OCI-LY7 (cell line): Measurements from ENCODE around the gene PCGF3. TPM values are rescaled to one million over a fixed set of nuclear protein-coding genes. Genes with fewer than 3 reads are reported as not detected.

ENCODE experiments used
- BruUV-seq: library from RNA; stranded (reverse); fragments of 400-500 nt; replicated peaks from 2 replicates; lab custom pipeline; 2021; lab: Mats Ljungman, UMichigan
- CTCF ChIA-PET: fragments of 300-600 bp; sonication (Branson Sonifier 250); formaldehyde crosslinking; loops from one replicate; lab custom pipeline; 2022; ENCODE audit warnings: antibody characterized with exemption; ENCODE audit not compliant: unreplicated experiment; lab: Charles Lee
- POLR2A ChIA-PET: fragments of 300-600 bp; sonication (Branson Sonifier 250); formaldehyde crosslinking; loops from one replicate; lab custom pipeline; 2022; ENCODE audit warnings: antibody characterized with exemption; lab: Charles Lee
- DNase-seq: peaks from one replicate; pipeline ENCODE4 v3.0.0-alpha.2; 2015; ENCODE audit warnings: low spot score
- H2AFZ ChIP-seq: fragments of 200-600 bp; sonication (generic), shearing (Covaris generic); 2 replicates; pipeline ENCODE4 v1.6.1; 2014; ENCODE audit warnings: mild to moderate bottlenecking, antibody characterized with exemption, low read length, moderate library complexity
- H3K27ac ChIP-seq: fragments of 200-600 bp; sonication (generic); 2 replicates; pipeline ENCODE4 v1.5.1; 2014; ENCODE audit warnings: mixed run types, low read depth, mild to moderate bottlenecking, moderate library complexity, low read length, inconsistent platforms; ENCODE audit not compliant: poor library complexity, severe bottlenecking
- H3K36me3 ChIP-seq: fragments of 200-600 bp; sonication (generic); 2 replicates; pipeline ENCODE4 v1.6.1; 2014; ENCODE audit warnings: mild to moderate bottlenecking, antibody characterized with exemption, low read length, moderate library complexity, mixed read lengths; ENCODE audit not compliant: insufficient read depth
- H3K4me1 ChIP-seq: fragments of 200-600 bp; sonication (generic); 2 replicates; pipeline ENCODE4 v1.5.1; 2014; ENCODE audit warnings: mild to moderate bottlenecking, low read length; ENCODE audit not compliant: insufficient read depth, poor library complexity, severe bottlenecking
- H3K4me2 ChIP-seq: fragments of 200-600 bp; sonication (generic); 2 replicates; pipeline ENCODE4 v1.6.1; 2014; ENCODE audit warnings: mild to moderate bottlenecking, low read length
- H3K4me3 ChIP-seq: fragments of 200-600 bp; sonication (generic); 2 replicates; pipeline ENCODE4 v1.5.1; 2014; ENCODE audit warnings: mild to moderate bottlenecking, low read depth, low read length; ENCODE audit not compliant: poor library complexity, severe bottlenecking
- H3K79me2 ChIP-seq: fragments of 200-600 bp; sonication (generic); 2 replicates; pipeline ENCODE4 v1.6.1; 2016; ENCODE audit warnings: low read depth, mild to moderate bottlenecking, low read length, moderate library complexity, mixed read lengths; ENCODE audit not compliant: insufficient read depth
- H3K9me2 ChIP-seq: fragments of 200-600 bp; sonication (generic); 2 replicates; pipeline ENCODE4 v1.6.1; 2016; ENCODE audit warnings: mild to moderate bottlenecking, low read length, mixed read lengths; ENCODE audit not compliant: insufficient read depth
- H3K9me3 ChIP-seq: fragments of 200-600 bp; sonication (generic); 2 replicates; pipeline ENCODE4 v1.6.1; 2014; ENCODE audit warnings: mild to moderate bottlenecking, mixed run types, low read length, mixed read lengths
- H4K20me1 ChIP-seq: fragments of 200-600 bp; sonication (generic); 2 replicates; pipeline ENCODE4 v1.6.1; 2014; ENCODE audit warnings: mild to moderate bottlenecking, antibody characterized with exemption, low read length, moderate library complexity, mixed read lengths; ENCODE audit not compliant: insufficient read depth
- EZH2phosphoT487 ChIP-seq: fragments of 200-600 bp; sonication (generic); IDR thresholded peaks from 2 replicates; pipeline ENCODE4 v1.6.1; 2018; ENCODE audit warnings: low read depth, borderline replicate concordance, mild to moderate bottlenecking, mixed run types, antibody characterized with exemption, low read length, moderate library complexity, mixed read lengths
- intact Hi-C: fragments of 100-400 bp; cut with micrococcal nuclease; formaldehyde crosslinking; loops from one replicate; pipeline ENCODE4 v1.10.0; 2022; ENCODE audit not compliant: unreplicated experiment
- total RNA-seq, 2 experiments: library from RNA; depleted of rRNA in 1 of 2; stranded (reverse); fragments of >200 nt in 1 of 2; shearing (Covaris generic) in 1 of 2; gene quantifications; 2 replicates each; pipeline ENCODE4 v1.2.3, GENCODE V29; 2014 to 2022
- TF ChIP-seq, protein P1 (sequence below): fragments of 200-600 bp; sonication (generic); conservative IDR thresholded peaks from 2 replicates; pipeline ENCODE4 v1.5.1; 2014; ENCODE audit warnings: mild to moderate bottlenecking, antibody characterized with exemption, low read length, moderate library complexity, mixed read lengths

The PCGF3 gene
- total RNA-seq, 2 experiments from 2014 or later: 33.8 to 50.2 TPM

DNA sequence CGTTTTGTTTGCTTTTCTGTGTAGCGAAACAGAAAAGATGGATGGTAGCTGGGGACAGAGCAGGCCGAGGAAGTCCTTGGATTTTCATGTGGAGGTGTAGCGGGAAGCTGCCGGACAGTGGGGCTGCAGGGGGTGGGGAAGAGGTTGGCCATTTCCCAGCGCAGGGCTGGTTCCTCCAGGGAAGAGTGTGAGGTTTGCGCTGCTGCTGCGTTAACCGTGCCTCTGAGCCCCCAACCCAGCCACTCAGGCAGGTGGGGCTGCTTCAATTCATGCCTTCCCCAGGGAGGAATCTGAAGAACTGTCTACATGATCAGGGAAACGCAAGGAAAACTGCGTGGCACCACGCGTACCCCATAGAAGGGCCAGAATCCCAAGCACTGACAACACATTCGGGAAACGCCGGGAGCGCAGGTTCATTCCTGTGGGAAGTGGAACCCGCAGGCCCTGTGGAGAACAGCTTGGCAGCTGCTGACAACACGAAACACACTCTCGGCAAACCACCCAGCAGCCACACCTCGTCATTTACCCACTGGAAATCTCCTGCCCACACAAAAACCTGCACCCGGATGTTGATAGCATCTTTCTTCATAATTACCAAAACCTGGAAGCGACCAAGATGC, 57.7 kb downstream of the PCGF3 start:
- BruUV-seq: no TSS peak

DNA sequence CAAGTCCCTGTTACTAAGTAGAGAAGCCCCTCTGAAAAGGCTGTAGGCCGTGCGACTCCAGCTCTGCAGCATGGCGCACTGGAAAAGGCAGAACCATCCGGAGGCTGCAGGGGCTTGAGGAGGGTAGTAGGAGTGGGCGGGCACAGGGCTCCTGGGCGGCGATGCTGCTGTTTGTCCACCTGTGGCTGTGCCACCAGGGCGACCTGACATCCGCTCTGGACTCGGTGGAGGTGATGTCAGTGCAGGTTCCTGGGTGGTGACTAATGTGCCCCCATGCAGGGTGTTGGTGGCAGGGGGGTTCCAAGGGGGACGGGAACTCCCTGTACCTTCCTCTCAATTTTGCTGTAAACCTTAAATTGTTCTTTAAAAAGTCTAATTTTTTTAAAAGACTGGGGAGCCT, 58.3 kb downstream of the PCGF3 start:
- ChIA-PET POLR2A (no interaction called here), CTCF (no interaction called here)
- Histone ChIP-seq H3K9me2 (no peaks in the 10 kb centered on the region), H3K9me3 (no peaks in the 10 kb centered on the region), H3K79me2 (peaks cover 8% of the 10 kb centered on the region; the same call in 1 of the 2 replicates), H2AFZ (no peak overlapping the region), H3K27ac (no peak overlapping the region), H3K4me2 (no peak overlapping the region), H4K20me1 (no peaks in the 10 kb centered on the region), H3K36me3 (peaks cover 80% of the 10 kb centered on the region), H3K4me3 (no peak overlapping the region), H3K4me1 (no peaks in the 10 kb centered on the region)
- no TSS peak for BruUV-seq
- DNase-seq: no peak
- intact Hi-C loops: no loop called here
- TF ChIP-seq EZH2phosphoT487: no peak
- TF ChIP-seq, protein P1, sequence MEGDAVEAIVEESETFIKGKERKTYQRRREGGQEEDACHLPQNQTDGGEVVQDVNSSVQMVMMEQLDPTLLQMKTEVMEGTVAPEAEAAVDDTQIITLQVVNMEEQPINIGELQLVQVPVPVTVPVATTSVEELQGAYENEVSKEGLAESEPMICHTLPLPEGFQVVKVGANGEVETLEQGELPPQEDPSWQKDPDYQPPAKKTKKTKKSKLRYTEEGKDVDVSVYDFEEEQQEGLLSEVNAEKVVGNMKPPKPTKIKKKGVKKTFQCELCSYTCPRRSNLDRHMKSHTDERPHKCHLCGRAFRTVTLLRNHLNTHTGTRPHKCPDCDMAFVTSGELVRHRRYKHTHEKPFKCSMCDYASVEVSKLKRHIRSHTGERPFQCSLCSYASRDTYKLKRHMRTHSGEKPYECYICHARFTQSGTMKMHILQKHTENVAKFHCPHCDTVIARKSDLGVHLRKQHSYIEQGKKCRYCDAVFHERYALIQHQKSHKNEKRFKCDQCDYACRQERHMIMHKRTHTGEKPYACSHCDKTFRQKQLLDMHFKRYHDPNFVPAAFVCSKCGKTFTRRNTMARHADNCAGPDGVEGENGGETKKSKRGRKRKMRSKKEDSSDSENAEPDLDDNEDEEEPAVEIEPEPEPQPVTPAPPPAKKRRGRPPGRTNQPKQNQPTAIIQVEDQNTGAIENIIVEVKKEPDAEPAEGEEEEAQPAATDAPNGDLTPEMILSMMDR: no peak

More for the DNA sequence above, 57.7 kb downstream of the PCGF3 start:
- no peak overlapping the region for H3K4me3 ChIP-seq
- no peaks in the 10 kb centered on the region for H3K9me3 ChIP-seq
- POLR2A ChIA-PET: no interaction called here
- no peaks in the 10 kb centered on the region for H4K20me1 ChIP-seq
- H2AFZ ChIP-seq: no peak overlapping the region
- H3K36me3 ChIP-seq: peaks cover 76% of the 10 kb centered on the region
- DNase-seq: no peak
- H3K4me1 ChIP-seq: no peaks in the 10 kb centered on the region
- H3K79me2 ChIP-seq: peaks cover 1% of the 10 kb centered on the region; the same call in 1 of the 2 replicates
- CTCF ChIA-PET: no interaction called here
- no peak overlapping the region for H3K4me2 ChIP-seq
- intact Hi-C loops: no loop called here
- no peaks in the 10 kb centered on the region for H3K9me2 ChIP-seq
- TF ChIP-seq, protein P1: no peak
- TF ChIP-seq EZH2phosphoT487: no peak
- no peak overlapping the region for H3K27ac ChIP-seq

DNA sequence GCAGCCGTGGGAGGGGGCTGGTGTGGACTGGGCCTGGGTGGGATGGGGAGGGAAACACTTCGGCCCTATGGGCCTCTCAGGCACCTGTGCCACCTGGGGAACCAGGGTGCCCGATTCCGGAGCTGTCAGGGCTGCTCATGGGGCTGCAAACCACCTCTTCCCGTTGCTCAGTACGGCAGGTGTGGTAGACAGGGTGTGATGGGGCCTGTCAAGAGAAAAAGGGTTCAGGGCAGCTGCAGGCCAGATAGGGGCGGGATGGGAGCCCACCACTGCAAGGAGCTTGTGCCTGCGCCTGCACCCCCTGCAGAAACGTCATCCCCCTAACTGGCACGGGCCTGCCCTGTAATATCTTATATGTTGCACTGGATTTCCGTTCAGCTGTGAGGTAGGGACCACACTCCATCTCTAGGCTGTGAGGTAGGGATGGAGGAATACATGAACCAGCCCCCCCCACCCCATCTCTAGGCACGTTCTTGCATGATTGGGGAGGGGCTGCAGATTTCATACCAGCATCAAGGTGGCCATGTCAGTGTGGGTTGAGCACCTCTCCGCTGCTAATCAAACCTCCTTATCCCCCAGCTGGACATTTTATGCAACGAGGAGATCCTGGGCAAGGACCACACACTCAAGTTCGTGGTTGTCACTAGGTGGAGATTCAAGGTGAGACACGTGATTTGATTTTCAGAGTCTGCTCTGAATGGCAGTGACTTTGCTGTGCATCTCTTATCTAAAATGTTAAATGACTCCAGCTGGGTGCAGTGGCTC, 59.0 kb downstream of the PCGF3 start:
- DNase-seq: no peak
- POLR2A ChIA-PET: no interaction called here
- H3K4me3 ChIP-seq: no peak overlapping the region
- no peak for TF ChIP-seq EZH2phosphoT487
- TF ChIP-seq, protein P1: no peak
- H4K20me1 ChIP-seq: no peaks in the 10 kb centered on the region
- H2AFZ ChIP-seq: no peak overlapping the region
- peaks cover 12% of the 10 kb centered on the region; the same call in 1 of the 2 replicates for H3K79me2 ChIP-seq
- CTCF ChIA-PET: no interaction called here
- H3K4me1 ChIP-seq: no peaks in the 10 kb centered on the region
- peaks cover 87% of the 10 kb centered on the region for H3K36me3 ChIP-seq
- no peak overlapping the region for H3K4me2 ChIP-seq
- no peaks in the 10 kb centered on the region for H3K9me2 ChIP-seq
- BruUV-seq: no TSS peak
- no peaks in the 10 kb centered on the region for H3K9me3 ChIP-seq
- H3K27ac ChIP-seq: no peak overlapping the region
- intact Hi-C loops: no loop called here
